Hepatocyte (in vitro differentiated cells): ENCODE measurements around the gene DIP2B. TPM values are rescaled to one million over a fixed set of nuclear protein-coding genes. Genes with fewer than 3 reads are reported as not detected.

ENCODE experiments used
- DNase-seq: peaks from one replicate; pipeline ENCODE4 v3.0.0-alpha.2; 2016; ENCODE audit warnings: low spot score
- H2AFZ ChIP-seq: fragments of 200-600 bp; sonication (generic); 2 replicates; pipeline ENCODE4 v1.6.0; 2016; ENCODE audit warnings: antibody characterized with exemption, mild to moderate bottlenecking
- H3K27ac ChIP-seq: fragments of 200-600 bp; sonication (generic); 2 replicates; pipeline ENCODE4 v1.5.1; 2016; ENCODE audit warnings: mild to moderate bottlenecking
- H3K27me3 ChIP-seq: fragments of 200-600 bp; sonication (generic); 2 replicates; pipeline ENCODE4 v1.6.1; 2016
- H3K36me3 ChIP-seq: fragments of 200-600 bp; sonication (generic); replicated peaks from 2 replicates; pipeline ENCODE4 v1.5.1; 2016; ENCODE audit warnings: low read depth; ENCODE audit not compliant: insufficient read depth
- H3K4me1 ChIP-seq: fragments of 200-600 bp; sonication (generic); 2 replicates; pipeline ENCODE4 v1.5.1; 2016; ENCODE audit warnings: mild to moderate bottlenecking, moderate library complexity; ENCODE audit not compliant: insufficient read depth
- H3K4me2 ChIP-seq: fragments of 200-600 bp; sonication (generic); 2 replicates; pipeline ENCODE4 v1.6.0; 2016
- H3K4me3 ChIP-seq: fragments of 200-600 bp; sonication (generic); 2 replicates; pipeline ENCODE4 v1.5.1; 2016; ENCODE audit warnings: mild to moderate bottlenecking
- H3K79me2 ChIP-seq: fragments of 200-600 bp; sonication (generic); 2 replicates; pipeline ENCODE4 v1.6.0; 2017; ENCODE audit warnings: mild to moderate bottlenecking
- H3K9me2 ChIP-seq: fragments of 200-600 bp; sonication (generic); replicated peaks from 2 replicates; pipeline ENCODE4 v1.6.0; 2017; ENCODE audit warnings: mild to moderate bottlenecking; ENCODE audit not compliant: insufficient read depth
- H3K9me3 ChIP-seq: fragments of 200-600 bp; sonication (generic); 2 replicates; pipeline ENCODE4 v1.5.1; 2016; ENCODE audit warnings: low read depth, mild to moderate bottlenecking
- H4K20me1 ChIP-seq: fragments of 200-600 bp; sonication (generic); 2 replicates; pipeline ENCODE4 v1.6.0; 2016; ENCODE audit warnings: mild to moderate bottlenecking; ENCODE audit not compliant: insufficient read depth, poor library complexity, severe bottlenecking
- EZH2 ChIP-seq: fragments of 200-600 bp; sonication (generic); IDR thresholded peaks from 2 replicates; pipeline ENCODE4 v1.6.1; 2016; ENCODE audit warnings: antibody characterized with exemption, mild to moderate bottlenecking, borderline replicate concordance
- EZH2phosphoT487 ChIP-seq: fragments of 200-600 bp; sonication (generic); IDR thresholded peaks from one replicate; pipeline ENCODE4 v1.6.1; 2018; ENCODE audit warnings: antibody characterized with exemption, mild to moderate bottlenecking, low read depth, moderate library complexity; ENCODE audit not compliant: unreplicated experiment, severe bottlenecking
- WGBS: methylation state at CpG from one replicate; pipeline ENCODE4 v1.1.6; 2016; ENCODE audit warnings: low lambda C conversion rate; ENCODE audit errors: missing lambda C conversion rate; 5-methylcytosine and 5-hydroxymethylcytosine counted together
- polyA plus RNA-seq: library from polyadenylated mRNA; unstranded; fragments of >200 nt; fragmentation: Nextera tagmentation; extraction: Ambion mirVana; gene quantifications from 2 replicates; pipeline ENCODE4 v1.2.1, GENCODE V29; 2016
- total RNA-seq: library from RNA; depleted of rRNA; stranded (reverse); fragments of >200 nt; gene quantifications from 2 replicates; pipeline ENCODE4 v1.2.3, GENCODE V29; 2014
- TF ChIP-seq, protein P1 (sequence below): fragments of 200-600 bp; sonication (generic); IDR thresholded peaks from 2 replicates; pipeline ENCODE4 v1.5.1; 2016; ENCODE audit warnings: antibody characterized with exemption, mild to moderate bottlenecking; ENCODE audit not compliant: poor library complexity

Gene DIP2B
- total and polyA plus RNA-seq, 2 experiments from 2014 or later, result 10.5 to 31.8 TPM

GRCh38 chr12:50530532-50530931 is 25.7 kb downstream of the DIP2B start:
- H3K79me2 ChIP-seq, result peaks cover 74% of the 10 kb centered on the region

DNA sequence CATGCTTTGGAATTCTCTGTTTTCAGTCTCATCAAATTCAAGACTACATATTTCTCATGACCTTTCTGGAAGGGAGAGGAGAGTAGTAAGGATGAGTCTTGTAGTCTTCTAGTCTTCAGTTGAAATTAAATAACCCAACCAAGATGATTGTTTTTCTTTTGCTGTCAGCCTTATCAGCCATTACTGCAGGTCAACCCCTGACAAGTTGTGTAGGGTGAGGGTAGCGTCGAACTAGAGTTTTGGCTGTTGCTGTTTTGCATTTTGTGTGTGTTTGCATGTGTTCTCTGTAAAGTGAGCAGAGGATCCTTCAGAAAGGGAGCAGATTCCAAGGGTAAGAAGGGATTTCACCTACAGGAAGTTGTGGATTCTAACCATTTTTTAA is 28.4 kb downstream of the DIP2B start:
- no peak overlapping the region for H3K4me3 ChIP-seq
- DNase-seq, result no peak
- H4K20me1 ChIP-seq, result no peaks in the 10 kb centered on the region
- no peaks in the 10 kb centered on the region for H3K36me3 ChIP-seq
- no peaks in the 10 kb centered on the region for H3K27me3 ChIP-seq
- peak overlapping the region; percentile 3 for H3K4me2 ChIP-seq
- no peak for TF ChIP-seq EZH2
- no peak for TF ChIP-seq EZH2phosphoT487
- TF ChIP-seq, protein P1, sequence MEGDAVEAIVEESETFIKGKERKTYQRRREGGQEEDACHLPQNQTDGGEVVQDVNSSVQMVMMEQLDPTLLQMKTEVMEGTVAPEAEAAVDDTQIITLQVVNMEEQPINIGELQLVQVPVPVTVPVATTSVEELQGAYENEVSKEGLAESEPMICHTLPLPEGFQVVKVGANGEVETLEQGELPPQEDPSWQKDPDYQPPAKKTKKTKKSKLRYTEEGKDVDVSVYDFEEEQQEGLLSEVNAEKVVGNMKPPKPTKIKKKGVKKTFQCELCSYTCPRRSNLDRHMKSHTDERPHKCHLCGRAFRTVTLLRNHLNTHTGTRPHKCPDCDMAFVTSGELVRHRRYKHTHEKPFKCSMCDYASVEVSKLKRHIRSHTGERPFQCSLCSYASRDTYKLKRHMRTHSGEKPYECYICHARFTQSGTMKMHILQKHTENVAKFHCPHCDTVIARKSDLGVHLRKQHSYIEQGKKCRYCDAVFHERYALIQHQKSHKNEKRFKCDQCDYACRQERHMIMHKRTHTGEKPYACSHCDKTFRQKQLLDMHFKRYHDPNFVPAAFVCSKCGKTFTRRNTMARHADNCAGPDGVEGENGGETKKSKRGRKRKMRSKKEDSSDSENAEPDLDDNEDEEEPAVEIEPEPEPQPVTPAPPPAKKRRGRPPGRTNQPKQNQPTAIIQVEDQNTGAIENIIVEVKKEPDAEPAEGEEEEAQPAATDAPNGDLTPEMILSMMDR, result no peak
- H3K27ac ChIP-seq, result peak overlapping the region; percentile 87
- no peaks in the 10 kb centered on the region for H3K9me3 ChIP-seq
- H2AFZ ChIP-seq, result no peak overlapping the region
- H3K79me2 ChIP-seq, result peaks cover 83% of the 10 kb centered on the region
- H3K4me1 ChIP-seq, result peaks cover 20% of the 10 kb centered on the region
- no peaks in the 10 kb centered on the region for H3K9me2 ChIP-seq
- 41% methylated on average over 2 of the region's 2 CpGs for WGBS

More at GRCh38 chr12:50530532-50530931, 25.7 kb downstream of the DIP2B start:
- Histone ChIP-seq H3K9me3 (no peaks in the 10 kb centered on the region), H3K9me2 (no peaks in the 10 kb centered on the region), H3K36me3 (no peaks in the 10 kb centered on the region), H2AFZ (no peak overlapping the region), H3K4me2 (no peak overlapping the region), H3K4me1 (peaks cover 25% of the 10 kb centered on the region), H3K27ac (no peak overlapping the region), H3K27me3 (no peaks in the 10 kb centered on the region), H4K20me1 (no peaks in the 10 kb centered on the region), H3K4me3 (no peak overlapping the region)
- TF ChIP-seq EZH2, result no peak
- TF ChIP-seq, protein P1, result no peak
- no peak for TF ChIP-seq EZH2phosphoT487
- DNase-seq, result no peak
- 91% methylated on average over 2 of the region's 2 CpGs for WGBS

DNA sequence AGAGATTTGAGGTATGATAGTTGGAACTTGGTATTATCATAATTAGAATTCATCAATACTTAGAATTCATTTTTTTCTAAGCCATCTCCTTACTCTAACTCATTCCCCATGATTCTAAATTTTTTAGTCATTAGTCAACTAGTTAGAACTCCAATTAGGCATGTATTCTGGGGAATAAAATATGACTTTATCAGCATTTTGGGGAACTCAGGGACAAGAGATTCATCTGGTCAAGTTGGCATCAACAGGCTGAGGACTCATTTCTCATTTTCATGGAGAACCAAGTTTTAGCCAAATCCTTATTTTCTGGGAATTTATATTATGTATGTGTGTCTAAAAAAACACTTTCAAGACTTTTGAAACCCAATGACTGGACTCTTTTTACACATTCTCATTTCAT is 29.2 kb downstream of the DIP2B start:
- TF ChIP-seq EZH2phosphoT487 (no peak), EZH2 (no peak)
- TF ChIP-seq, protein P1, result no peak
- Histone ChIP-seq H2AFZ (no peak overlapping the region), H3K4me3 (no peak overlapping the region), H3K36me3 (no peaks in the 10 kb centered on the region), H3K9me2 (no peaks in the 10 kb centered on the region), H3K4me1 (peaks cover 20% of the 10 kb centered on the region), H3K4me2 (no peak overlapping the region), H3K9me3 (no peaks in the 10 kb centered on the region), H3K79me2 (peaks cover 83% of the 10 kb centered on the region), H4K20me1 (no peaks in the 10 kb centered on the region), H3K27me3 (no peaks in the 10 kb centered on the region), H3K27ac (peak overlapping the region; percentile 87)
- DNase-seq, result no peak
